K562 (cell line): ENCODE data around the gene BASP1. TPM values are rescaled to one million over a fixed set of nuclear protein-coding genes. Genes with fewer than 3 reads are reported as not detected.

Experiments used
- ATAC-seq: fragments of 200-7000 bp; cut with Tn5 transposase; 3 replicates; pipeline ENCODE4 v1.9.1; 2020; ENCODE audit warnings: moderate library complexity
- BruUV-seq: library from RNA; stranded (reverse); fragments of 400-500 nt; replicated peaks from 2 replicates; lab custom pipeline; 2021; lab: Mats Ljungman, UMichigan
- CTCF ChIA-PET: fragments of 300-600 bp; formaldehyde crosslinking; extraction: SDS; loops from one replicate; lab custom pipeline; 2021; ENCODE audit warnings: low intra/inter-chr PET ratio; lab: Yijun Ruan, JAX
- POLR2A ChIA-PET: fragments of 300-600, 350-650 bp; sonication (Branson Sonifier 250); formaldehyde crosslinking; extraction: SDS; loops from one replicate; lab custom pipeline; 2021; ENCODE audit warnings: antibody characterized with exemption, inconsistent platforms; lab: Yijun Ruan, JAX
- DNase-seq, 4 experiments: peaks; one replicate each; pipeline versions ENCODE4 v3.0.0 to v3.0.0-alpha.2; 2011 to 2018; ENCODE audit warnings: low spot score in 3 of 4, mixed read lengths in 3 of 4; ENCODE audit errors: extremely low read depth in 1 of 4
- FAIRE-seq: peaks from 2 replicates; lab custom pipeline; 2011; peaks lifted over from hg19 to GRCh38; lab: Jason Lieb, UNC
- H2AFZ ChIP-seq: 2 replicates; pipeline ENCODE4 v1.6.0; 2011; ENCODE audit warnings: low read depth, low read length, control low read depth, inconsistent platforms
- H3K27ac ChIP-seq: fragments of 200-600 bp; 3 replicates; pipeline ENCODE4 v1.8.0; 2011; ENCODE audit warnings: low read depth, mild to moderate bottlenecking, control low read depth, inconsistent platforms, low read length, moderate library complexity, mixed read lengths; ENCODE audit errors: extremely low read depth
- H3K27me3 ChIP-seq, 2 experiments: fragments of 300-600 bp in 1 of 2; 2 replicates in 1 of 2; 3 replicates in 1 of 2; pipeline versions ENCODE4 v1.6.0 to v1.8.0; 2011; ENCODE audit warnings: inconsistent platforms in 2 of 2, low read length in 2 of 2, mild to moderate bottlenecking in 1 of 2, mixed read lengths in 1 of 2, moderate library complexity in 1 of 2; ENCODE audit not compliant: control insufficient read depth in 2 of 2, insufficient read depth in 2 of 2
- H3K36me3 ChIP-seq: fragments of 300-600 bp; 3 replicates; pipeline ENCODE4 v1.8.0; 2011; ENCODE audit warnings: mild to moderate bottlenecking, low read length, inconsistent platforms; ENCODE audit not compliant: control insufficient read depth, insufficient read depth
- H3K4me1 ChIP-seq, 2 experiments: fragments of 200-600 bp in 1 of 2; replicated peaks in 1 of 2; 2 replicates in 1 of 2; 3 replicates in 1 of 2; pipeline versions ENCODE4 v1.5.1 to v1.8.0; 2011; ENCODE audit warnings: inconsistent platforms in 2 of 2, low read length in 2 of 2, mild to moderate bottlenecking in 1 of 2, mixed read lengths in 1 of 2, moderate library complexity in 1 of 2; ENCODE audit not compliant: control insufficient read depth in 2 of 2, insufficient read depth in 2 of 2
- H3K4me2 ChIP-seq: 2 replicates; pipeline ENCODE4 v1.6.1; 2011; ENCODE audit warnings: low read length, control low read depth, inconsistent platforms, mixed read lengths; ENCODE audit not compliant: insufficient read depth
- H3K4me3 ChIP-seq: fragments of 200-600 bp; sonication (generic), shearing (Covaris generic); 2 replicates; pipeline ENCODE4 v1.5.1; 2016; ENCODE audit warnings: control low read depth, inconsistent platforms
- H3K79me2 ChIP-seq: fragments of 200-600 bp; 3 replicates; pipeline ENCODE4 v1.8.0; 2011; ENCODE audit warnings: low read length, inconsistent platforms; ENCODE audit not compliant: control insufficient read depth, insufficient read depth
- H3K9ac ChIP-seq, 2 experiments: 2 replicates each; pipeline versions ENCODE4 v1.6.0 to v1.6.1; 2011; ENCODE audit warnings: low read depth in 2 of 2, low read length in 2 of 2, control low read depth in 1 of 2, inconsistent platforms in 1 of 2, mild to moderate bottlenecking in 1 of 2, mixed read lengths in 1 of 2; ENCODE audit not compliant: insufficient read depth in 1 of 2
- H3K9me1 ChIP-seq: one replicate; pipeline ENCODE4 v1.6.0; 2011; ENCODE audit warnings: inconsistent platforms, mild to moderate bottlenecking, low read length, moderate library complexity; ENCODE audit not compliant: control insufficient read depth, insufficient read depth
- H3K9me3 ChIP-seq: replicated peaks from 2 replicates; pipeline ENCODE4 v1.5.1; 2011; ENCODE audit warnings: low read depth, low read length, inconsistent platforms; ENCODE audit not compliant: control insufficient read depth, insufficient read depth
- H4K20me1 ChIP-seq: replicated peaks from 2 replicates; pipeline ENCODE4 v1.6.1; 2011; ENCODE audit warnings: low read length, inconsistent platforms, mixed read lengths; ENCODE audit not compliant: control insufficient read depth, insufficient read depth
- FOXP1 ChIP-seq: sonication (generic); formaldehyde crosslinking; IDR thresholded peaks from 2 replicates; pipeline ENCODE4 v1.8.0; 2022; ENCODE audit warnings: mild to moderate bottlenecking, missing genetic modification reagents
- GTF2B ChIP-seq: IDR thresholded peaks from 2 replicates; pipeline ENCODE4 v1.6.1; 2011; ENCODE audit not compliant: insufficient read length; ENCODE audit errors: extremely low read depth
- HDAC6 ChIP-seq: IDR thresholded peaks from 2 replicates; pipeline ENCODE4 v1.6.1; 2012; ENCODE audit warnings: low read depth, mild to moderate bottlenecking, control low read depth, inconsistent platforms, low read length, moderate library complexity
- ILK ChIP-seq: fragments of 450-650 bp; IDR thresholded peaks from 2 replicates; pipeline ENCODE4 v1.6.1; 2016; ENCODE audit warnings: missing genetic modification characterization, low read depth, mild to moderate bottlenecking, missing compliant biosample characterization, moderate library complexity, borderline replicate concordance
- L3MBTL2 ChIP-seq: fragments of 450-650 bp; IDR thresholded peaks from 2 replicates; pipeline ENCODE4 v1.6.1; 2016; ENCODE audit warnings: mild to moderate bottlenecking, moderate library complexity
- MTA1 ChIP-seq: fragments of 450-650 bp; IDR thresholded peaks from 2 replicates; pipeline ENCODE4 v1.6.1; 2017; ENCODE audit warnings: borderline replicate concordance
- NFIC ChIP-seq: fragments of 450-650 bp; IDR thresholded peaks from 2 replicates; pipeline ENCODE4 v1.6.1; 2017; ENCODE audit warnings: mild to moderate bottlenecking, inconsistent platforms
- NUFIP1 ChIP-seq: fragments of 450-650 bp; IDR thresholded peaks from 2 replicates; pipeline ENCODE4 v1.6.1; 2018; ENCODE audit not compliant: partially characterized antibody
- PBX2 ChIP-seq, 2 experiments: IDR thresholded peaks in 1 of 2; conservative IDR thresholded peaks in 1 of 2; 2 replicates each; pipeline ENCODE4 v1.6.1; 2016; ENCODE audit warnings: low read depth in 2 of 2, mild to moderate bottlenecking in 1 of 2, missing compliant biosample characterization in 1 of 2, missing genetic modification characterization in 1 of 2, moderate library complexity in 1 of 2
- PHB2 ChIP-seq: fragments of 450-650 bp; IDR thresholded peaks from 2 replicates; pipeline ENCODE4 v1.6.1; 2017; ENCODE audit warnings: low read depth
- SAFB2 ChIP-seq: fragments of 200-400 bp; formaldehyde crosslinking; IDR thresholded peaks from 2 replicates; pipeline ENCODE4 v1.6.1; 2018; ENCODE audit warnings: borderline replicate concordance, low read length, low read depth, moderate library complexity; ENCODE audit not compliant: severe bottlenecking
- SAP30 ChIP-seq: fragments of 200-600 bp; sonication (generic); IDR thresholded peaks from 2 replicates; pipeline ENCODE4 v1.6.1; 2012; ENCODE audit warnings: borderline replicate concordance, low read depth, mild to moderate bottlenecking, moderate library complexity, low read length, control low read depth, inconsistent platforms; ENCODE audit not compliant: insufficient read depth, poor library complexity, severe bottlenecking
- SNRNP70 ChIP-seq: fragments of 200-400 bp; formaldehyde crosslinking; optimal IDR thresholded peaks from 2 replicates; pipeline ENCODE3; 2017; ENCODE audit warnings: low read depth, low read length
- SPI1 ChIP-seq: IDR thresholded peaks from 2 replicates; pipeline ENCODE4 v1.6.1; 2011; ENCODE audit warnings: low read depth, low read length, control low read depth, borderline replicate concordance
- ZBTB2 ChIP-seq: fragments of 450-650 bp; IDR thresholded peaks from 2 replicates; pipeline ENCODE4 v1.6.1; 2016; ENCODE audit warnings: antibody characterized with exemption
- ZNF121 ChIP-seq: sonication (generic); formaldehyde crosslinking; conservative IDR thresholded peaks from 2 replicates; pipeline ENCODE4 v1.8.0; 2022; ENCODE audit warnings: missing genetic modification reagents
- WGBS: fragments of 100-300 bp; shearing (Covaris generic); methylation state at CpG from one replicate; pipeline ENCODE4 v1.1.6; 2016; ENCODE audit warnings: low coverage, mixed read lengths; ENCODE audit not compliant: insufficient coverage; ENCODE audit errors: missing lambda C conversion rate; 5-methylcytosine and 5-hydroxymethylcytosine counted together
- in situ Hi-C: fragments of 300-500 bp; cut with MboI; formaldehyde crosslinking; loops from 4 replicates; pipeline ENCODE4 v1.15.0; 2018; ENCODE audit warnings: inconsistent platforms, mixed read lengths
- intact Hi-C: fragments of 100-400 bp; cut with micrococcal nuclease; formaldehyde crosslinking; loops from 2 replicates; pipeline ENCODE4 v1.14.2; 2022
- polyA plus RNA-seq, 8 experiments: library from polyadenylated mRNA; depleted of rRNA in 4 of 8; stranded (reverse) in 5 of 8; unstranded in 3 of 8; fragments of >200 nt; fragmentation: Nextera tagmentation in 2 of 8; fragmentation: Illumina TruSeq in 1 of 8; extraction: Ambion mirVana in 2 of 8; extraction: Trizol in 1 of 8; gene quantifications; 2 replicates each; pipeline versions ENCODE4 v1.2.1 to v1.2.3, GENCODE V29; 2011 to 2014; ENCODE audit warnings: inconsistent platforms in 1 of 8, missing spikeins in 1 of 8
- total RNA-seq, 7 experiments: library from RNA; depleted of rRNA in 6 of 7; stranded (reverse); fragments of >200 nt in 6 of 7; fragmentation: Illumina TruSeq in 2 of 7; extraction: Trizol in 2 of 7; gene quantifications; 2 replicates each; pipeline versions ENCODE4 v1.2.1 to v1.2.3, GENCODE V29; 2011 to 2021; ENCODE audit warnings: low replicate concordance in 1 of 7
- TF ChIP-seq, protein P1 (sequence below), 2 experiments: fragments of 200-800 bp in 1 of 2; sonication (Bioruptor generic) in 1 of 2; sonication (generic) in 1 of 2; formaldehyde crosslinking in 1 of 2; IDR thresholded peaks in 1 of 2; conservative IDR thresholded peaks in 1 of 2; 2 replicates each; pipeline versions ENCODE4 v1.5.0 to v1.6.1; 2016 to 2020; ENCODE audit warnings: missing compliant biosample characterization in 1 of 2, missing genetic modification characterization in 1 of 2, missing genetic modification reagents in 1 of 2

BASP1 gene
- total and polyA plus RNA-seq, 9 of the 15 experiments (the other 6 are each of a cell fraction or from before 2014, with no cell fraction given): 0.22 TPM; not detected in 8

DNA sequence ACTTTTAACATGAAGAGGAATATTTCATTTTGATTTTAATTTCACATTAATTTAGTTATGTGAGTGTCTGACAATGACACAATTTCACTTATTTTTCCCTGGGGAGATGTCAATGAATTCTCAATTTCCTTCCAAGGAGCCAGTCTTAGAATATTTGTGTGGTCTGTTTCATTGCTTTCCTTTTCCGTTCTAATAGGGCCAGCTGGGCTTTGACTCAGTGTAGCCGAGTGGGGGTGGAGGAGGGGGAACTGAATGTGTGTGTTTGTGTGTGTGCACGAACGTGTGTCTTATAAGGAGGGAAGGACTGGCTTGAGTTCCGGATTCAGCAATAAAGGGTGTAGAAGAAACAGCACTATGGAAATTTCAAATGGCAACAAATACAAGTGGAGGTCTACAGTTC lies 100.0 kb downstream of the BASP1 start:
- Histone ChIP-seq H3K27ac (no peak overlapping the region), H3K36me3 (no peaks in the 10 kb centered on the region), H3K9me1 (no peaks in the 10 kb centered on the region), H3K9ac (no peak overlapping the region), H3K4me1 (no peaks in the 10 kb centered on the region), H3K9me3 (no peaks in the 10 kb centered on the region), H3K79me2 (no peaks in the 10 kb centered on the region), H3K4me2 (no peak overlapping the region), H4K20me1 (no peaks in the 10 kb centered on the region), H3K27me3 (no peaks in the 10 kb centered on the region), H2AFZ (no peak overlapping the region), H3K4me3 (no peak overlapping the region)
- TF ChIP-seq ILK (tag) (no peak), ZNF121 (no peak), SNRNP70 (no peak), PBX2 (CRISPR knock-in tag; IDR thresholded peaks at IDR 0.05; ENCODE audit: low read depth) (no peak), PBX2 (tag; conservative IDR thresholded peaks at IDR 0.05; ENCODE audit: low read depth) (no peak), SPI1 (no peak), NUFIP1 (no peak), ZBTB2 (no peak), GTF2B (no peak), NFIC (no peak), HDAC6 (no peak), SAP30 (no peak), MTA1 (no peak), SAFB2 (no peak), PHB2 (no peak), FOXP1 (CRISPR knock-in tag) (no peak), L3MBTL2 (no peak)
- TF ChIP-seq, protein P1, sequence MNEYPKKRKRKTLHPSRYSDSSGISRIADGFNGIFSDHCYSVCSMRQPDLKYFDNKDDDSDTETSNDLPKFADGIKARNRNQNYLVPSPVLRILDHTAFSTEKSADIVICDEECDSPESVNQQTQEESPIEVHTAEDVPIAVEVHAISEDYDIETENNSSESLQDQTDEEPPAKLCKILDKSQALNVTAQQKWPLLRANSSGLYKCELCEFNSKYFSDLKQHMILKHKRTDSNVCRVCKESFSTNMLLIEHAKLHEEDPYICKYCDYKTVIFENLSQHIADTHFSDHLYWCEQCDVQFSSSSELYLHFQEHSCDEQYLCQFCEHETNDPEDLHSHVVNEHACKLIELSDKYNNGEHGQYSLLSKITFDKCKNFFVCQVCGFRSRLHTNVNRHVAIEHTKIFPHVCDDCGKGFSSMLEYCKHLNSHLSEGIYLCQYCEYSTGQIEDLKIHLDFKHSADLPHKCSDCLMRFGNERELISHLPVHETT (CRISPR knock-in tag; conservative IDR thresholded peaks at IDR 0.05 in 1 of 2, IDR thresholded peaks at IDR 0.05 in 1 of 2): no peak
- ChIA-PET POLR2A (no interaction called here), CTCF (no interaction called here)
- no TSS peak for BruUV-seq
- in situ Hi-C loops (no loop called here), intact Hi-C loops (no loop called here)
- FAIRE-seq: no peak
- WGBS: 4% methylated on average over 5 of the region's 5 CpGs
- ATAC-seq: no peak
- DNase-seq: no peak
